Duodenal mucosa (tissue), 2 donors: Measurements from ENCODE around the gene TNNI2.

ENCODE experiments used
- H3K27ac ChIP-seq: one replicate; pipeline ENCODE4 v1.7.0; 2013; ENCODE audit warnings: low read depth, low read length
- H3K27me3 ChIP-seq, 2 donors: one replicate each; pipeline ENCODE4 v1.7.0; 2013; ENCODE audit warnings: low read length in 2 of 2, control low read depth in 1 of 2; ENCODE audit not compliant: insufficient read depth in 2 of 2, control insufficient read depth in 1 of 2
- H3K36me3 ChIP-seq, 2 donors: one replicate each; pipeline ENCODE4 v1.7.0; 2013; ENCODE audit warnings: low read length in 2 of 2, control low read depth in 1 of 2; ENCODE audit not compliant: insufficient read depth in 2 of 2, control insufficient read depth in 1 of 2
- H3K4me1 ChIP-seq, 2 donors: one replicate each; pipeline ENCODE4 v1.7.0; 2013; ENCODE audit warnings: low read length in 2 of 2, control low read depth in 1 of 2; ENCODE audit not compliant: insufficient read depth in 2 of 2, control insufficient read depth in 1 of 2
- H3K4me3 ChIP-seq, 2 donors: one replicate each; pipeline ENCODE4 v1.7.0; 2013; ENCODE audit warnings: low read length in 2 of 2, low read depth in 1 of 2
- H3K9ac ChIP-seq, 2 donors: one replicate each; pipeline ENCODE4 v1.7.0; 2013; ENCODE audit warnings: low read length in 2 of 2, low read depth in 1 of 2
- H3K9me3 ChIP-seq, 2 donors: one replicate each; pipeline ENCODE4 v1.7.0; 2013; ENCODE audit warnings: low read length in 2 of 2, control low read depth in 1 of 2; ENCODE audit not compliant: control insufficient read depth in 1 of 2

Gene TNNI2

GRCh38 chr11:1853376-1854131 lies 14.8 kb downstream of the TNNI2 start:
- Histone ChIP-seq H3K27ac (peak overlapping the region; percentile 20), H3K9me3 (no peaks in the 10 kb centered on the region), H3K4me1 (peaks cover 17 to 30% of the 10 kb centered on the region in 2 donors), H3K27me3 (no peaks in the 10 kb centered on the region), H3K9ac (peak overlapping the region; percentile 51 to 59), H3K36me3 (no peaks in the 10 kb centered on the region), H3K4me3 (peak overlapping the region; percentile 61 to 68)

- Histone ChIP-seq H3K4me3 (peak overlapping the region; percentile 61 to 68), H3K4me1 (peaks cover 17 to 30% of the 10 kb centered on the region in 2 donors), H3K27me3 (no peaks in the 10 kb centered on the region), H3K36me3 (no peaks in the 10 kb centered on the region), H3K9ac (peak overlapping the region; percentile 51 to 59), H3K27ac (no peak overlapping the region), H3K9me3 (no peaks in the 10 kb centered on the region)
Observed at GRCh38 chr11:1854132-1854948, 15.6 kb downstream of the TNNI2 start.

GRCh38 chr11:1854949-1855885 lies 16.4 kb downstream of the TNNI2 start:
- Histone ChIP-seq H3K36me3 (no peaks in the 10 kb centered on the region), H3K9ac (no peak overlapping the region), H3K27me3 (no peaks in the 10 kb centered on the region), H3K27ac (no peak overlapping the region), H3K4me1 (peaks cover 17 to 21% of the 10 kb centered on the region in 2 donors), H3K4me3 (peak overlapping the region; percentile 8 to 68), H3K9me3 (no peaks in the 10 kb centered on the region)

GRCh38 chr11:1855886-1856265 lies 17.1 kb downstream of the TNNI2 start:
- H3K27me3 ChIP-seq, result no peaks in the 10 kb centered on the region
- H3K9ac ChIP-seq, result no peak overlapping the region
- H3K4me1 ChIP-seq, result peaks cover 13 to 19% of the 10 kb centered on the region in 2 donors
- no peaks in the 10 kb centered on the region for H3K9me3 ChIP-seq
- H3K4me3 ChIP-seq, result no peak overlapping the region
- H3K27ac ChIP-seq, result no peak overlapping the region
- H3K36me3 ChIP-seq, result no peaks in the 10 kb centered on the region

GRCh38 chr11:1856306-1857005 lies 17.7 kb downstream of the TNNI2 start:
- H3K9me3 ChIP-seq, result no peaks in the 10 kb centered on the region
- peaks cover 11 to 17% of the 10 kb centered on the region in 2 donors for H3K4me1 ChIP-seq
- no peaks in the 10 kb centered on the region for H3K36me3 ChIP-seq
- H3K9ac ChIP-seq, result no peak overlapping the region
- no peak overlapping the region for H3K27ac ChIP-seq
- H3K27me3 ChIP-seq, result no peaks in the 10 kb centered on the region
- H3K4me3 ChIP-seq, result no peak overlapping the region

GRCh38 chr11:1857064-1857463 lies 18.3 kb downstream of the TNNI2 start:
- Histone ChIP-seq H3K9ac (no peak overlapping the region), H3K9me3 (no peaks in the 10 kb centered on the region), H3K4me1 (peaks cover 6 to 10% of the 10 kb centered on the region in 2 donors), H3K27me3 (no peaks in the 10 kb centered on the region), H3K4me3 (no peak overlapping the region), H3K36me3 (no peaks in the 10 kb centered on the region), H3K27ac (no peak overlapping the region)

- Histone ChIP-seq H3K36me3 (no peaks in the 10 kb centered on the region), H3K4me1 (peaks cover 3 to 8% of the 10 kb centered on the region in 2 donors), H3K27me3 (no peaks in the 10 kb centered on the region), H3K27ac (no peak overlapping the region), H3K9me3 (no peaks in the 10 kb centered on the region), H3K4me3 (no peak overlapping the region), H3K9ac (no peak overlapping the region)
Observed at GRCh38 chr11:1858154-1858553, 19.4 kb downstream of the TNNI2 start.

GRCh38 chr11:1858576-1858975 lies 19.8 kb downstream of the TNNI2 start:
- Histone ChIP-seq H3K9me3 (no peaks in the 10 kb centered on the region), H3K9ac (no peak overlapping the region), H3K4me3 (no peak overlapping the region), H3K36me3 (no peaks in the 10 kb centered on the region), H3K4me1 (peaks cover 7 to 12% of the 10 kb centered on the region in 2 donors), H3K27ac (no peak overlapping the region), H3K27me3 (no peaks in the 10 kb centered on the region)

GRCh38 chr11:1859004-1859403 lies 20.2 kb downstream of the TNNI2 start:
- Histone ChIP-seq H3K4me1 (peaks cover 9 to 14% of the 10 kb centered on the region in 2 donors), H3K27me3 (no peaks in the 10 kb centered on the region), H3K9ac (no peak overlapping the region), H3K36me3 (no peaks in the 10 kb centered on the region), H3K27ac (no peak overlapping the region), H3K9me3 (no peaks in the 10 kb centered on the region), H3K4me3 (no peak overlapping the region)
